Central memory CD8-positive, alpha-beta T cell (primary cell): ENCODE measurements around the gene SNAPC2.
"Not testable (repeated sequence)": the region's sequence is repeated elsewhere in the genome, so short reads cannot be mapped to it uniquely, and the experiment has no call there.

Experiments used
- ATAC-seq: fragments of 150-1000 bp; cut with Tn5 transposase; replicated peaks from 2 replicates; pipeline ENCODE4 v1.10.0; 2022; ENCODE audit warnings: mild to moderate bottlenecking, moderate FRiP score, moderate number of reproducible peaks; ENCODE audit not compliant: poor library complexity, severe bottlenecking; ENCODE audit errors: extremely low read depth
- DNase-seq, 2 donors: peaks; one replicate each; pipeline ENCODE4 v3.0.0; 2021; ENCODE audit warnings: low spot score in 2 of 2
- H3K27ac Mint-ChIP-seq: one replicate; pipeline ENCODE4 v1.8.0; 2022; ENCODE audit warnings: low read depth, mild to moderate bottlenecking, moderate library complexity, mixed read lengths
- H3K27me3 Mint-ChIP-seq: one replicate; pipeline ENCODE4 v1.8.0; 2022; ENCODE audit warnings: mixed read lengths
- H3K36me3 Mint-ChIP-seq: one replicate; pipeline ENCODE4 v1.8.0; 2022; ENCODE audit warnings: mild to moderate bottlenecking, moderate library complexity, mixed read lengths; ENCODE audit not compliant: insufficient read depth
- H3K4me1 Mint-ChIP-seq: one replicate; pipeline ENCODE4 v1.8.0; 2022; ENCODE audit warnings: mixed read lengths
- H3K4me3 Mint-ChIP-seq: one replicate; pipeline ENCODE4 v1.8.0; 2022; ENCODE audit warnings: mild to moderate bottlenecking, moderate library complexity, mixed read lengths
- H3K9me3 Mint-ChIP-seq: one replicate; pipeline ENCODE4 v1.8.0; 2022; ENCODE audit warnings: mixed read lengths

Gene SNAPC2

DNA sequence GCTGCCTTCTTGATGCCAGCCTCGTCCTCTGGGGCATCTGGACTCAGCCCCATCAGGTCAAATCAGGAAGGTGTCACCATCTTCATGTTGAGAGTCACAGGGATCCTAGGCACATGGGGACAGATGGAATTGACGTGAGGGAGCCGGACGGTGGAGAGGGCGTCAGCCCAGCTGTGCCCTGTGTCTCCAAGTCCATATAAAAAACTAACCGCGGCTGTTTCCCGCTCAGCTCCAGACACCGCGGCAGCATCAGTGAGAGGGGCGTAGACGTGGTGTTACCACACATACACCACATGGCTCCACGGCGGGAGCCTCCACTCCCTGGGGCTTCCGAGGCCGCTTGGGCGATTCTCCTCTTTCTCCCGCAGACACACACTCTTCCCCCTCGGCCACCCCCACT is 40.3 kb upstream of the SNAPC2 start:
- Mint-ChIP-seq H3K27ac (no peak overlapping the region), H3K9me3 (no peaks in the 10 kb centered on the region), H3K4me3 (no peak overlapping the region), H3K36me3 (peaks cover 4% of the 10 kb centered on the region), H3K27me3 (no peaks in the 10 kb centered on the region), H3K4me1 (no peaks in the 10 kb centered on the region)
- no peak for ATAC-seq
- DNase-seq = no peak

DNA sequence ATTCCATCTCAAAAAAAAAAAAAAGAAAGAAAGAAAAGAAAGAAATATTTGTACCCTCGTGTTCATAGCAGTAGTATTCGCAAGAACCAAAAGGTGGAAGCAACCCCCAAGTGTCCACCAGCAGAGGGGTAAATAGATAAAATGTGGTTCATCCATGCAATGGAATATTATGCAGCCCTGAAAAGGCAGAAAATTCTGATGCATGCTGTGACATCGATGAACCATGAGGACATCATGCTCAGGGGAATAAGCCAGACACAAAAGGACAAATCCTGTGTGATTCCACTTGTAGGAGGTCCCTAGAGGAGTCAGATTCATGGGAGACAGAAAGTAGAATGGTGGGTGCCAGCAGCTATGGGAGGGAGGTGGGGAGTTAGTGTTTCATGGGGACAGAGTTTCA is 38.2 kb upstream of the SNAPC2 start:
- no peak for DNase-seq
- Mint-ChIP-seq H3K27me3 (no peaks in the 10 kb centered on the region), H3K36me3 (peaks cover 4% of the 10 kb centered on the region), H3K4me3 (no peak overlapping the region), H3K4me1 (no peaks in the 10 kb centered on the region), H3K27ac (no peak overlapping the region), H3K9me3 (no peaks in the 10 kb centered on the region)
- ATAC-seq = no peak

DNA sequence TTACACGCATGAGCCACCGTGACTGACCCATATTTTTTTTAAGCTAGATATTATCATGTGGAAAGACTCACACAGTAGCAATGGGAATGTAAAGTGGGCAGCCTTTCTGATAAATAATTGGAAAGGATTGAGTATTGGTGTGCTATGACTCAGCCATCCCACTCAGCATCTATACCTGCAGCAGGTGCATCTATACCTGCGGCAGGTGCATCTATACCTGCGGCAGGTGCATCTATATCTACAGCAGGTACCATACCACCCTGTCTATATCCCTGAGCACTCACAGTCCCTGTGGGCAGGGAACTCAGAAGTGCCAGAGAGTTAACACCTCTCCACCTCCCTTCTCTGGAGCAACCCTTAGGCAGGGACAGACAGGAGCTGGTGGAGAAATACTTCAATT is 37.0 kb upstream of the SNAPC2 start:
- peaks cover 3% of the 10 kb centered on the region for H3K36me3 Mint-ChIP-seq
- ATAC-seq (no peak), DNase-seq (no peak)
- H3K27me3 Mint-ChIP-seq = peaks cover 10% of the 10 kb centered on the region
- H3K4me3 Mint-ChIP-seq = no peak overlapping the region
- no peaks in the 10 kb centered on the region for H3K4me1 Mint-ChIP-seq
- no peaks in the 10 kb centered on the region for H3K9me3 Mint-ChIP-seq
- no peak overlapping the region for H3K27ac Mint-ChIP-seq

DNA sequence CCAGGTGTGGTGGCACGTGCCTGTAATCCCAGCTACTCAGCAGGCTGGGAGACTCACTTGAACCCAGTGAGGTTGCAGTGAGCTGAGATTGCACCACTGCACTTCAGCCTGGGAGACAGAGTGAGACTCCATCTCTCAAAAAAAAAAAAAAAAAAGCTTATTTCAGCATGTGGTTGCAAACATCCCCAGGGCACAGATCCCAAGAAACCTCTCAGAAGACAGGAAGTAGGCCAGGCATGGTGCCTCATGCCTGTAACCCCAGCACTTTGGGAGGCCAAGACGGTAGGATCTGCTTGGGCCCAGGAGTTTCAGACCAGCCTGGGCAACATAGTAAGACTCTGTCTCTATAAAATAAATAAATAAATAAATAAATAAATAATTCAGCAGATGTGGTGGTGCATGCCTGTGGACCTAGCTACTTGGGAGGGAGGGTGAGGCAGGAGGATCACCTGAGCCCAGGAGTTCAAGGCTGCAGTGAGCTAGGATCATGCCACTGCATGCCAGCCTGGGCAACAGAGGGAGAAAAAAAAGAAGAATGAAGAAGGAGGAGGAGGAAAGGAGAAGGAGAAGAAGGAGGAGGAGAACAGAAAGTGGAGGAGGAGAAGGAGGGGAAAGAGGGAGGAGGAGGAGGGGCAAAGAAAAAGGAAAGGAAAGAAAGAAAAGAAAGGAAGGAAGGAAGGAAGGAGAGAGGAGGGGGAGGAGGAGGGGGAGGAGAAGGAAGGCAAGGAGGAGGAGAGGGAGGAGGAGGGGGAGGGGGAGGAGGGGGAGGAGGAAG is 36.2 kb upstream of the SNAPC2 start:
- Mint-ChIP-seq H3K27ac (no peak overlapping the region), H3K4me1 (no peaks in the 10 kb centered on the region), H3K4me3 (no peak overlapping the region), H3K9me3 (no peaks in the 10 kb centered on the region), H3K36me3 (peaks cover 3% of the 10 kb centered on the region), H3K27me3 (peaks cover 15% of the 10 kb centered on the region)
- ATAC-seq = no peak
- DNase-seq = no peak

DNA sequence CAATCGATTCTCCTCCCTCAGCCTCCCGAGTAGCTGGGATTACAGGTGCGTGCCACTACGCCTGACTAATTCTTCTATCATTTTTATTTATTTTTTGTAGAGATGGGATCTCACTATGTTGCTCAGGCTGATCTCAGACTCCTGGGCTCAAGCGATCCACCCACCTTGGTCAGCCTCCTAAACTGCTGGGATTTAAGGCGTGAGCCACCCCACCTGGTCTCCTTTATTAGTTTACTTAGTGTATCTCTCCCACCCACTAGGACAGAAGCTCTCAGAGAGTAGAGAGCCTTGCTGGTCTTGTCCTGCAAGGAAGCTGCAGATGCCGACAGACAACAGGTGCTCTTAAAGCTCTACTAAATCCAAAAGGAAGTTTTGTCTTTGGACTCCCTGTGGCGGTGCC is 34.3 kb upstream of the SNAPC2 start:
- Mint-ChIP-seq H3K4me1 (no peaks in the 10 kb centered on the region), H3K36me3 (peaks cover 3% of the 10 kb centered on the region), H3K27ac (no peak overlapping the region), H3K9me3 (no peaks in the 10 kb centered on the region), H3K4me3 (no peak overlapping the region), H3K27me3 (peaks cover 20% of the 10 kb centered on the region)
- DNase-seq = no peak
- ATAC-seq = no peak

DNA sequence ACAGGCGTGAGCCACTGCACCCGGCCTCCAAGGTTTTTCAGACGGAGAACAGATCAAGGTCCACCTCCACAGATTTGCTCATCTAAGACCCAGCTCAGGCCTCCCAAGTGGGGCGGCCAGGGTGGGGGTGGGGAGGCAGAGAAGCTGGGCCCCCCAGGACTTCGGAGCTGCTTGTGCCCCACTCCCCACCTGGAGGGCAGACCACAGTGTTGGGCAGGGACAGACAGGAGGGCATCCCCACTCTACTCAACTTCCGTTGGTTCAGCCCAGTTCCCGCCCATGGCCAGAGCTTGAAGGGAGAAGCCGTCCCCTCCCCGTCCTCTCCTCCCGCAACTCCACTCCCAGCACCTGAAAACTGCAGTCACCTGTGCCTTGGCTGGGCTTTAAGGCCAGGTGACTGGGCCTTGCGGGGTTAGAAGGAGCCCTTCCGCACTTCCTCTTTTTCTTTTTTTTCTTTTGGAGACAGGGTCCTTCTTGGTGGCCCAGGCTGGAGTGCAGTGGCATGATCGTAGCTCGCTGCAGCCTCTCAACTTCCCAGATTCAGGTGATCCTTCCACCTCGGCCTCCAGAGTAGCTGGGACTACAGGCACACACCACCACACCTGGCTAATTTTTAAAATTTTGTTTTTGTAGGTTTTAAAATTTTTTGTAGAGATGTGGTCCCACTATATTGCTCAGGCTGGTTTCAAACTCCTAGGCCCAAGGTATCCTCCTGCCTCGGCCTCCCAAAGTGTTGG is 32.6 kb upstream of the SNAPC2 start:
- no peak overlapping the region for H3K27ac Mint-ChIP-seq
- H3K27me3 Mint-ChIP-seq = peaks cover 20% of the 10 kb centered on the region
- DNase-seq (no peak), ATAC-seq (no peak)
- H3K36me3 Mint-ChIP-seq = peaks cover 1% of the 10 kb centered on the region
- H3K4me3 Mint-ChIP-seq = no peak overlapping the region
- H3K4me1 Mint-ChIP-seq = no peaks in the 10 kb centered on the region
- H3K9me3 Mint-ChIP-seq = no peaks in the 10 kb centered on the region

DNA sequence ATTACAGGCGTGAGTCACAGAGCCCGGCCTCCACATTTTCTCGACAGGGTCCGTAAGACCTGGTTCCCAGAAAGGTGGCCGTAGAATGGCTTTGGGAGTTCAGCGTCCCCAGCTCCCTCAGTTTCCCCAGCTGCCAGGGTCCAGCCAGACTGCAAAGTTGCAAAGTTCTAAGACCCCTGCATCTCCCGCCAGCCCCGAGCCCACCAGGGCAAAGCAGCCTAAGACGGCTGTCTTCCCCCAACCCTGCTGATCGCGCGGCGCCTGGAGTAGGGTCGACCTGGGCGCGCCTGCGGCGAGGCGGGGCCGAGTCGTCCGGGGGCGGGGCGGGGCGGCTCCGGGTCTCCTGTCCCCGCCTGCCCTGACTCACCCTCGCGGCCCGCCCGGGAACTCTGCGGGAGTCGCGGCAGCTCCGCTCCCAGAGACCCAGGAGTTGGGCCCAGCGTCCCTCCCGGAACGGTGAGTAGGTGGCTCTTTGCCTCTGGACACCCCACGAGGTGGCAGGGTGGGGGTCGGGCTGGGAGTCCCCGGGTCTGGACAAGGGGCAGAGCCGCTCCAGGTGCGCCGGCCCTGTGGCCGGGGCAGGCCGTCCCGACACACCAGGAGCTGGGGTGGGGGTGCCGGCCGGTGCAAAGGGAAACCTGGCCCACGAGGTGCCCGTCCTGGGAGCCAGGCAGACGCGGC is 31.9 kb upstream of the SNAPC2 start, which contains the start of gene LRRC8E:
TSS of gene LRRC8E (plus strand) at position 366 of the 681 bp plus-strand sequence. CDS start 7,094 bp downstream, outside the sequence.
- no peak for ATAC-seq
- Mint-ChIP-seq H3K27ac (no peak within 1 kb of the TSS), H3K36me3 (peaks cover 1% of the 10 kb centered on the region), H3K4me3 (no peak within 1 kb of the TSS), H3K9me3 (no peaks in the 10 kb centered on the region), H3K27me3 (peaks cover 20% of the 10 kb centered on the region), H3K4me1 (no peaks in the 10 kb centered on the region)
- DNase-seq = no peak

DNA sequence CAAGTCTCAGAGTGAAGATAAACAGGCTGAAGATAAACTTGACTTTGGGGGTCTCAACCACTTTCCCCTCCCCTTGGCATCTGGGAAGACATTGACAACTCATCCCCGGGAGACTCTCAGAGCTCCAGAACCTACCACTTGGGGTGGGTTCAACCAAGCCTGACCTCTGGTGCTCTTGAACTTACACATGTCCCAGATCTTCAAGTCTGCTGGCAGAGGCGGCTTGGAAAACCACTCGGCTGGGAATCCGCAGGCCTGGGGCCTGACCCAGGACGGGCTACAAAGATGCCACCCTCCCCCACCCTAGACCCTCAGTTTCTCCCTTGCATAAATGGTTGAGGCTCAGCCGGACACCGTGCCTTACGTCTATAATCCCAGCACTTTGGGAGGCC is 31.3 kb upstream of the SNAPC2 start:
- Mint-ChIP-seq H3K27ac (no peak overlapping the region), H3K36me3 (peaks cover 1% of the 10 kb centered on the region), H3K9me3 (no peaks in the 10 kb centered on the region), H3K4me1 (no peaks in the 10 kb centered on the region), H3K4me3 (no peak overlapping the region), H3K27me3 (peaks cover 21% of the 10 kb centered on the region)
- ATAC-seq (no peak), DNase-seq (no peak)

DNA sequence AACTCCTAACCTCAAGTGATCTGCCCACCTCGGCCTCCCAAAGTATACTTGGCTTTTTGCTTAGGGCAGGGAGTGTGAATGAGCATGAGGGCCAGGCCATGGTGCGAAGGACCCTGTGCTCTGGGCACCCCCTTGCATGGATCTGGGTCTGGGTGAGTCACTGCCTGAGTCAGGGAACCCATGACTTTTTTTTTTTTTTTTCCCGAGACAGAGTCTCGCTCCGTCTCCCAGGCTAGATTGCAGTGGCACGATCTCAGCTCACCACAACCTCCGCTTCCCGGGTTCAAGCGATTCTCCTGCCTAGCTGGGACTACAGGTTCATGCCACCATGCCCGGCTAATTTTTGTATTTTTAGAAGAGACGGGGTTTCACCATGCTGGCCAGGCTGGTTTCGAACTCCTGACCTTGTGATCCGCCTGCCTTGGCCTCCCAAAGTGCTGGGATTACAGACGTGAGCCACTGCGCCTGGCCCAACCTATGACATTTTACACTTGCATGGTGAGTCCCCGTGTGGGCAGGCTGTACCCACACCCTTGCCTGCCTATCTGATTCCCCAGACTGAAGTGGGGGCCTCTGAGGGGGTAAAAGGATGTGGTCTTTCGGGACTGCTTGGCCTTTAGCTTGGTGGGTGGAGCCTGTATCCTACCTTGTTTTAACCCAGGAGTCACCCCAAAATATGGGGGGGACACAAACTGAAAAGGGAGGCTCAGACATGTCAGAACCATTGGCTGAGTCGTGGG is 26.6 kb upstream of the SNAPC2 start:
- DNase-seq, H3K9me3 Mint-ChIP-seq, H3K36me3 Mint-ChIP-seq, H3K4me1 Mint-ChIP-seq, ATAC-seq, H3K27ac Mint-ChIP-seq, H3K4me3 Mint-ChIP-seq: not testable (repeated sequence)
- H3K27me3 Mint-ChIP-seq = peaks cover 24% of the 10 kb centered on the region

DNA sequence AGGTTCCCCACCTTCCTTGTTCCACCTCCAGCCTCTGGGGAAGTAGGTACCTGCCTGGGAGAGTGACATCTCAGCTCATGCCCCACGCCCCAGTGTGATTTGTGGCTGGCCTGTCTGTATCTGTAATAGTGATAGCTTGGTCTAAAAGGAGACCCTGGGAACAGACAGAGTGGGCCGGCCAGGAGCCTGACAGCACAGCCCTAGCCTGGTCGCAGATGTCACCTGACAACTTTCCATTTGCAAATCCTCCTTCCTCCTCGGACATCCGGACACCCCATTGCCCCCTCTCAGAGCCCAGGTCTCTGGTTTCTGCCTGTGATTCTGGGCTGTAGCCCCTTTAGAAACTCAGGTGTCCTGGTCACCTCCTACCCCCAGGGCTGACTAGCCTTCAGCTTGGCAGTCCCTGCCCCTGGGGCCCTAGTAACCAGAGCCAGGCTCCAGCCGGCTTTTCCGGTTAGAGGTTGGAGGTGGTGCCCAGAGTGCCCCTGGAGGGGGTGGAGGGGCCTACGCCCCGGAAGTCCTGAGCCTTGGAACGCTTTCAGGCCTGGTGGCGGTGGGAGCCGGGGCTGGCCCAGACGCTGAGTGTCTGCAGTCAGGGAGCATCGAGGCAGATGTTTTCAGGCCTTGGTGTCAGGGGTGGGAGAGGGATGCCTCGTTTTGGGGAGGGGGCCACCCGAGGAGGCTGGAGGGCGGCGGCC is 25.4 kb upstream of the SNAPC2 start:
- Mint-ChIP-seq H3K27me3 (peaks cover 15% of the 10 kb centered on the region), H3K4me3 (no peak overlapping the region), H3K27ac (no peak overlapping the region), H3K4me1 (no peaks in the 10 kb centered on the region), H3K36me3 (no peaks in the 10 kb centered on the region), H3K9me3 (no peaks in the 10 kb centered on the region)
- ATAC-seq (no peak), DNase-seq (peak in 1 of 2 donors; percentile 7)

DNA sequence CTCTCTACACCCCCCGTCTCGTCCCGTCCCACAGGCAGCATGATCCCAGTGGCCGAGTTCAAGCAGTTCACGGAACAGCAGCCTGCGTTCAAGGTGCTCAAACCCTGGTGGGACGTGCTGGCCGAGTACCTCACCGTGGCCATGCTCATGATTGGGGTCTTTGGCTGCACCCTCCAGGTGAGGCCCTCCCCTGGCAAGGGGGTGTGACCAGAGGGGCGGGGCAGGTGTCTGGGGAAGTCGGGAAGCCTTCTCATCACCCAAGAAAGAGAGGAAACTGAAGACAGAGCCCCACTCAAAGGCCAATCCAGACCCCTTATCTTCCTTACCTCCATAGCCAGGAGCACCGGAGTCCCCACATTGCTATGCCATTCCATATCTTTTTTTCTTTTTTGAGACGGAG is 24.6 kb upstream of the SNAPC2 start:
- peak in 1 of 2 donors; percentile 8 for DNase-seq
- Mint-ChIP-seq H3K4me1 (no peaks in the 10 kb centered on the region), H3K9me3 (no peaks in the 10 kb centered on the region), H3K36me3 (no peaks in the 10 kb centered on the region), H3K27me3 (peaks cover 15% of the 10 kb centered on the region), H3K4me3 (no peak overlapping the region), H3K27ac (no peak overlapping the region)
- ATAC-seq = no peak

DNA sequence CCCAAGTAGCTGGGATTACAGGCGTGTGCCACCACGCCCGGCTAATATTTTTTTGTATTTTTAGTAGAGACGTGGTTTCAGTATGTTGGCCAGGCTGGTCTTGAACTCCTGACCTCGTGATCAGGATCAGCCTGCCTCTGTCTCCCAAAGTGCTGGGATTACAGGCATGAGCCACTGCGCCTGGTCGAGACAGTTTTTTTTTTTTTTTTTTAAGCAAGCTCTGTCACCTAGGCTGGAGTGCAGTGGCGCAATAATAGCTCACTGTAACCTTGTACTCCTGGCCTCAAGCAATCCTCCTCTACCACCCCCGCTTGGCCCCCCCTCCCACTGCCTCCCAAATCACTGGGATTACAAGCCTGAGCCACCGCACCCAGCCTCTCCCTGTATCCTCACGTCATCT is 22.8 kb upstream of the SNAPC2 start:
- DNase-seq (no peak), ATAC-seq (no peak)
- no peak overlapping the region for H3K27ac Mint-ChIP-seq
- H3K36me3 Mint-ChIP-seq = no peaks in the 10 kb centered on the region
- no peaks in the 10 kb centered on the region for H3K4me1 Mint-ChIP-seq
- no peak overlapping the region for H3K4me3 Mint-ChIP-seq
- peaks cover 15% of the 10 kb centered on the region for H3K27me3 Mint-ChIP-seq
- no peaks in the 10 kb centered on the region for H3K9me3 Mint-ChIP-seq
